BJ (cell line): Measurements from ENCODE around the gene WDR31. TPM values are rescaled to one million over a fixed set of nuclear protein-coding genes. Genes with fewer than 3 reads are reported as not detected.

Experiments used
- CTCF ChIA-PET: fragments of 350-600 bp; formaldehyde crosslinking; extraction: SDS; loops from one replicate; lab custom pipeline; 2021; ENCODE audit warnings: antibody characterized with exemption, inconsistent platforms; lab: Yijun Ruan, JAX
- POLR2A ChIA-PET: fragments of 300-600 bp; sonication (Branson Sonifier 250); formaldehyde crosslinking; extraction: SDS; loops from one replicate; lab custom pipeline; 2021; ENCODE audit warnings: antibody characterized with exemption; lab: Charles Lee
- DNase-seq: peaks from one replicate; pipeline ENCODE4 v3.0.0-alpha.2; 2011; ENCODE audit warnings: low read depth
- H3K27me3 ChIP-seq: 2 replicates; pipeline ENCODE4 v1.6.0; 2011; ENCODE audit warnings: low read length; ENCODE audit not compliant: control insufficient read depth, insufficient read depth
- H3K36me3 ChIP-seq: 2 replicates; pipeline ENCODE4 v1.5.1; 2011; ENCODE audit warnings: low read length; ENCODE audit not compliant: control insufficient read depth, insufficient read depth
- H3K4me3 ChIP-seq: 2 replicates; pipeline ENCODE4 v1.5.1; 2011; ENCODE audit warnings: low read depth, mild to moderate bottlenecking, control low read depth, low read length
- polyA plus RNA-seq: library from polyadenylated mRNA; depleted of rRNA; stranded (reverse); fragments of >200 nt; gene quantifications from 2 replicates; pipeline ENCODE4 v1.2.3, GENCODE V29; 2011
- TF ChIP-seq, protein P1 (sequence below): IDR thresholded peaks from 2 replicates; pipeline ENCODE4 v1.5.1; 2011; ENCODE audit warnings: low read depth, mild to moderate bottlenecking, control low read depth, inconsistent platforms, low read length, moderate library complexity; ENCODE audit not compliant: insufficient read depth

WDR31 gene
- polyA plus RNA-seq, 1 experiment, result 1.6 TPM

DNA sequence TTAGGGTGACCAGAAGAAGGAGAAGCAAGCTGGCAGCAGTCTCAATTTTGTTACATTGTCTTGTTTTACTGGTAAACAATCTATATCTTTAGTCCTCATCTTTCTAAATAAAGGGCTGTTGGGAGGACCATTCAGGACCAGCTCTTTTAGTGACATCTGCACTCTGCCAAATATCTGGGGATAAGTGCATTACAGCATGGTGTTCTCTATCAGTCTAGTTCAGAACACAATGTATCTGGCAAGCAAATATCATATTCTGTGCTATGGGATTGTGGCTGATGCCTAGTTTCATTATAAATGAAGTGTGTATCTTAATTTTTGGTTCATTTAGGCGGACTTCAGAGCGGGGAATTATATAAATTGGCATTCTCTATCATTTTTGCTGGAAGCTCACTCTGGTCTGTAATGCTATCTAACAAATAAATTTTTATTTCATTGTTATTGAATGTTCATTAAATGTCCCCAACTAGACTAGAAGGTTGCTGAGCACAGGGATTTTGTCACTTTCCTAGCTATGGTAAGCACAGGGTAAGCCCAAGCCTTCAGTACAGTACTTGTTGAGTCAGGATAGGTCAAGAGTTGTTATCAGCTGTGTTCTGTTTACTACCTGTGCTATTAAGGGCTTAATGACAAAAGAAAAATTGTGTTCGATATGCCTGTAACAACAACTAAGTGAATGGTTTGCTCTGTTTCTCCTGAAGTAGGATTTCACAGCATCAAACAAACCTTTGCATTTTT is 11.9 kb downstream of the WDR31 start:
- CTCF ChIA-PET, result interaction anchor here (0.8 to 1.2 kb wide), 3 partner anchors 10 to 18 kb away, joined by 3 to 4 read pairs (median 3); no protein-coding TSS in a partner anchor

DNA sequence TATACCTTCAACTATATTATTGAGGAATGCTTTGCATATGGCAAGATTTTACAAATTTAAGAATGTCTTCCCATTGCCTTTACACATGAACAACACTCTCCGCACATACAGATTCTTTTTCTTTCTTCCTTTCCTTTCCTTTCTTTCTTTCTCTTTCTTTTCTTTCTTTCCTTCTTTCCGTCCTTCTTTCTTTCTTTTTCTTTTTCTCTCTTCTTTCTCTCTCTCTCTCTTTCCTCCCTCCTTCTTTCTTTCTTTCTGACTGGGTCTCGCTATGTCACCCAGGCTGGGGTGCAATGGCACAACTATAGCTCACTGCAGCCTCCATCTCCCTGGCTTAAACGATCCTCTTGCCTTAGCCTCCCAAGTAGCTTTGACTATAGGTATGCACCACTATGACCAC is 13.8 kb downstream of the WDR31 start:
- ChIA-PET CTCF (interaction anchor here (1.0 to 1.2 kb wide), 3 partner anchors 8 to 14 kb away, joined by 3 to 6 read pairs (median 4); partner anchors contain the start of gene WDR31), POLR2A (no interaction called here)
- Histone ChIP-seq H3K4me3 (no peak overlapping the region), H3K36me3 (no peaks in the 10 kb centered on the region), H3K27me3 (no peaks in the 10 kb centered on the region)
- TF ChIP-seq, protein P1, sequence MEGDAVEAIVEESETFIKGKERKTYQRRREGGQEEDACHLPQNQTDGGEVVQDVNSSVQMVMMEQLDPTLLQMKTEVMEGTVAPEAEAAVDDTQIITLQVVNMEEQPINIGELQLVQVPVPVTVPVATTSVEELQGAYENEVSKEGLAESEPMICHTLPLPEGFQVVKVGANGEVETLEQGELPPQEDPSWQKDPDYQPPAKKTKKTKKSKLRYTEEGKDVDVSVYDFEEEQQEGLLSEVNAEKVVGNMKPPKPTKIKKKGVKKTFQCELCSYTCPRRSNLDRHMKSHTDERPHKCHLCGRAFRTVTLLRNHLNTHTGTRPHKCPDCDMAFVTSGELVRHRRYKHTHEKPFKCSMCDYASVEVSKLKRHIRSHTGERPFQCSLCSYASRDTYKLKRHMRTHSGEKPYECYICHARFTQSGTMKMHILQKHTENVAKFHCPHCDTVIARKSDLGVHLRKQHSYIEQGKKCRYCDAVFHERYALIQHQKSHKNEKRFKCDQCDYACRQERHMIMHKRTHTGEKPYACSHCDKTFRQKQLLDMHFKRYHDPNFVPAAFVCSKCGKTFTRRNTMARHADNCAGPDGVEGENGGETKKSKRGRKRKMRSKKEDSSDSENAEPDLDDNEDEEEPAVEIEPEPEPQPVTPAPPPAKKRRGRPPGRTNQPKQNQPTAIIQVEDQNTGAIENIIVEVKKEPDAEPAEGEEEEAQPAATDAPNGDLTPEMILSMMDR, result no peak
- DNase-seq, result no peak

More for the DNA sequence above, 11.9 kb downstream of the WDR31 start:
- TF ChIP-seq, protein P1, result no peak
- H3K36me3 ChIP-seq, result no peaks in the 10 kb centered on the region
- H3K27me3 ChIP-seq, result no peaks in the 10 kb centered on the region
- DNase-seq, result no peak
- no peak overlapping the region for H3K4me3 ChIP-seq
- POLR2A ChIA-PET, result no interaction called here

DNA sequence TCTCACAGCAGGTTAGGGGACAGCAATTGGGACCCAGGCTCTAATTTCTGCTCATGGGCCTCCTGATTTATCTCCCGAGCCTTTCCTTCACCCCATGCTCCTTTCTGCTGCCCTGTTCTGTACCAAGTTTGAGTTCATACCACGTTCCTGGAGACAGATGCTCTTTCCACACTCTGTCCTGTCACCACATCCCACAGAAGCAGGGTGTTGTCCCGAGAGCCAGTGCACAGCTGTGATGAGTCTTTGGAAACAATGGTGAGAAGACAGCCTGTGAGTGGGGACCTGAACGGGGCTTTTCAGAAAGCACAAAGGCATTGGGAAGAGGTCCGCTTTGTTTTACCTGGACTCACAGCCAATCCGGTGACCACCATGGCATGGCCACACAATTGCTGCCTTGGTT is 17.4 kb downstream of the WDR31 start:
- POLR2A ChIA-PET, result no interaction called here
- no peak for DNase-seq
- no peaks in the 10 kb centered on the region for H3K36me3 ChIP-seq
- no peaks in the 10 kb centered on the region for H3K27me3 ChIP-seq
- CTCF ChIA-PET, result interaction anchor here (0.7 to 0.9 kb wide), 2 partner anchors 12 to 17 kb away, joined by 3 read pairs; partner anchors contain the start of gene WDR31
- H3K4me3 ChIP-seq, result no peak overlapping the region
- TF ChIP-seq, protein P1, result no peak

DNA sequence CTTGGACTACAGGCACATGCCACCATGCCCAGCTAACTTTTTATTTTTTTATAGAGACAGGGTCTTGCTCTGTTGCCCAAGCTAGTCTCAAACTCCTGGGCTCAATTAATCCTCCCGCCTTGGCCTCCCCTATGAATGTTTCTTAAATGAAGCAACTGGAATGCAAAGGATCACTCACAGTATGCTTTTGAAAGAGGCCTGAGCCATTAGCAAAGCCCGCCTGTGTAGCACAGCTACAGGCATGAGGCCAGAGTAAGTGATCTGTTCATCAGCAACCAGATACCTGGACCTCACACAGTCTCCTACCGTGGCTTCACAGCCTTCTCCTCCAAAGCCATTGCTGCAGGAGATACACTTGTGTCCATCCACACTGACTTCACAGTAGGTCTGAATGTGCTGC is 20.0 kb downstream of the WDR31 start:
- TF ChIP-seq, protein P1, result no peak
- Histone ChIP-seq H3K4me3 (no peak overlapping the region), H3K36me3 (no peaks in the 10 kb centered on the region), H3K27me3 (no peaks in the 10 kb centered on the region)
- no peak for DNase-seq
- ChIA-PET CTCF (no interaction called here), POLR2A (no interaction called here)

DNA sequence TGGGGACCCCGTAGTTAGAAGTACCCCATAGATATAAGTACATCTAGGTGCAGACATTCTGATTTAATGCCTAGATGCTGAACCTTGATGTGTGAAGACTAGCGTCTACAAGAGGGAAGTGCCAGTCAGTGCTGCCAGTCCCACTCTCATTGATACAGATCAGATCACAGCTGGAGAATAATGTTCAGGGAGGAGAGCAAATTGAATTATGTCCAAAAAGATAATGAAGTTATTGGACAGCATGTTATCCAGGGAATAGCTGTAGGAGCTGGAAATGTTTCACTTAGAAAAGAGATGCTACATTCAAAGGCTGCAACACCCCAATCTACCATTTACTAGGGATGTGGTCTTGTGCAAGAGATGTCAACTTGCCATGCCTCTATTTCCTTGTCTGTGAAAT is 21.0 kb downstream of the WDR31 start:
- DNase-seq, result no peak
- TF ChIP-seq, protein P1, result no peak
- POLR2A ChIA-PET, result interaction anchor here (0.5 kb wide), 1 partner anchor 85 kb away, joined by 4 read pairs; no protein-coding TSS in a partner anchor
- no peaks in the 10 kb centered on the region for H3K36me3 ChIP-seq
- CTCF ChIA-PET, result interaction anchor here (1.2 to 1.4 kb wide), 2 partner anchors 7 to 11 kb away, joined by 5 to 6 read pairs; no protein-coding TSS in a partner anchor
- no peaks in the 10 kb centered on the region for H3K27me3 ChIP-seq
- no peak overlapping the region for H3K4me3 ChIP-seq
